ENCODE measurements around the gene NMNAT3. TPM values are rescaled to one million over a fixed set of nuclear protein-coding genes. Genes with fewer than 3 reads are reported as not detected.

NMNAT3 gene
- polyA plus RNA-seq, 2 of the 4 experiments (the other 2 are of a cell fraction), result 1.2 to 2.9 TPM

DNA sequence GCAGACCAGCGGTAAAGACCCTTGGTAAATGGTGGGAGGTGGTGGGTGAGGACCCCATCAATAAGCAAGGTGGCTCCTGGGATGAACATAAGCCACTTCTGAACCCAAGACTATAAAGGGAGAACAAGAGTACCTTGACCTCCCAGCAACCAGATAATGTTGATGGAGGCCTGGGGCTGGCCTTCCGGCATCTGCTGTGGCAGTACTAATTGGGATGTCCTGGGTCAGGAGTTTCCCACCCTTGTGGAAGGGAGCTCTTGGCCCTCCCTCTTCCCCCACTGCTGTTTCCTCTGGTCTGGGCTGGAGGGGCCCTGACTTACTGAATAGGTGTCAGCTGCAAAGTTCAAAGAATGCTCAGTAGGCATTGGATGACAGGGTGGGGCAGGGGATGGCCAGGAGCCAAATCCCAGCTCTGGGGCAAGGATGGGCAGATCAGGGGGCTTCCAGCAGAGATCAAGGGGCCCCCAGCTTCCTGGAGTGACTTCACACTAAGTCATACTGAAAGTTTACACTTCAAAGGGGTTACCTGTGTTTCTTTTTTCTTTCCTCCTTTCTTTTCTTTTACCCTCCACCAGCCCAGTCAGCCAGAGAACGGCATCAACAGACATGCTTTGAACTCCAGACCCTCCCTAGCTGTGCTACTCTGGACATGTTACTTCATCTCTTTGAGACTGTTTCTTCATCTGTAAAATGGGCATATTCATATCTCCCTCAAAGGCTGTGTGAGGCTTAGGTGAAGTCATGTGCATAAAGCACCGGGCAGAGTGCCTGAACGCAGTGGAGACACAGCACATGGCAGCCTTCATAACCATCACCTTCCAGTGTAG, 139.8 kb downstream of the NMNAT3 start (continued):
- TF ChIP-seq POLR2A (IDR thresholded peaks at IDR 0.05; ENCODE audit: low read length), result no peak

DNA sequence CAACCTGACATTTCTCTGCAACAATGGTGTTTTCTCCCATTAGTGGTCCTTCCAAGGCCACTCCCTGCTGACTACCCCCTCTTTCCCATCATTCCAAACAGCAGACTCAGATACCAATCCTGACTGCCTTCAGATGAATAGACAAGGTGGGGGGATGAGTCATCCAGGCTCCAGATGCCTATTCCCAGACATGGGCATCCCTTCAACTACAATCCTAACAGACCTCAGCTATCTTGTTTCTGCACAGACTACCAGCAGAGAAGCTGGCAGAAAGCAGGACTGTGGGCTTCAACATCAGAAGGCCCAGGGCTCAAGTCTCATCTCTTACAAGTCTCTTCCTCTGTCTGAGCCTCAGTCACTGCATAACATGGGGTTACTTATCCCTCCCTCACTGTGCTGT, 140.4 kb downstream of the NMNAT3 start:
- DNase-seq (ENCODE audit: low read depth in 1 of 2, low spot score in 1 of 2), result peak in 1 of 2 experiments; percentile 23
- Histone ChIP-seq H3K4me1 (0 out of 3 replicates have a peak, but pooled peaks cover 9% of the 10 kb centered on the region), H3K4me2 (no peak overlapping the region; the same call in 1 of the 3 replicates), H3K9me3 (no peaks in the 10 kb centered on the region), H3K27ac (peak overlapping the region in 1 of 2 experiments; percentile 46; a peak in 2 of 6 replicates), H3K4me3 (no peak overlapping the region)
- ChIA-PET POLR2A (no interaction called here), CTCF (no interaction called here)
- ATAC-seq, result peak in 1 of 2 experiments; percentile 16; a peak in 1 of 6 replicates
- FAIRE-seq, result no peak
- no peak for TF ChIP-seq NPAS2 (CRISPR knock-in tag; IDR thresholded peaks at IDR 0.05; ENCODE audit: borderline replicate concordance)
- TF ChIP-seq FOSL2 (IDR thresholded peaks at IDR 0.05), result no peak
- peak; percentile 57; the same call in 1 of the 2 replicates for TF ChIP-seq FOSL2 (CRISPR knock-in tag; IDR thresholded peaks at IDR 0.05)

DNA sequence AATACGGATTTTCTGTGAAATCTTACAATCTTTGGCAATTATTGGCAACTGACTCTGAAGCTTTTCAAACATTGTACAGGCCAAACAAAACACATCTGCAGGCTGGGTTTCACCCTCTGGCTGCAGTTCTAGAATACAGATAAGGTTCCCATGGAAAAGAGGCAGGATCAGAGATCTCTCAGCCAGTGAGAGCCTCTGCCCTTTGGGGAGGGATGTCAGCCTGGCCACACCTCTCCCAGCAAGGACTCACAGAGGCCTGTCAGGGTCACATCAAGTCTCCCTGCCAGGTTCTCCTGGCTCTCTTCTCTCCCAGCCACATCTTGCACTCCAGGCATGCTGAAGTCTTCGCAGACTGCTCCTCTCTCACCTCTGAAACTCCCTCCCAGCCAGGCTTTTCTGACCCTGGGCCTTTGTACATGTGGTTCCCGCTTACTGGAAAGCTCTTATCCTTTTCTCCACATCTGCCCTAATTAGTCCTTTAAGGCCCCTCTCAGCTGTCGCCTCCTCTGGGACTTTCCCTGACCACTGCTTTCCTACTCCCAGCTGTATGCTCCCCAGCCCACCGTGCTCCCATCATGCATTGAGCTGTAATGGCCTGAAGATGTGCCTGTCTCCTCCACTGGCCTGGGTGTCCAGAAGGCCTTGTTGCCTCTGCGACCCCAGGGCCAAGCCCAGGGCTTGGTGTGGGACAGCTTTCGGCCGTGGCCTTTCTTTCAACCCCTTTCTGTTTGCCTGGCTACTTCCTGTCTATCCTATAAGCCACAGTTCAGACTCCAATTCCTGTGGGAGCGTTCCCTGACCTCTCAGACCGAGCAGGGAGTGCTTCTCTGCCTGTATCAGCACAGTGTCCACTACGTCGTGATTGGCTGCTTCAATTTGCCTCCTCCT, 142.5 kb downstream of the NMNAT3 start:
- no peak overlapping the region for H3K4me3 ChIP-seq
- no peaks in the 10 kb centered on the region for H3K9me3 ChIP-seq
- no peak for DNase-seq (ENCODE audit: low read depth in 1 of 2, low spot score in 1 of 2)
- ATAC-seq, result peak in 1 of 2 experiments; percentile 24; a peak in 2 of 6 replicates
- TF ChIP-seq, protein P1, sequence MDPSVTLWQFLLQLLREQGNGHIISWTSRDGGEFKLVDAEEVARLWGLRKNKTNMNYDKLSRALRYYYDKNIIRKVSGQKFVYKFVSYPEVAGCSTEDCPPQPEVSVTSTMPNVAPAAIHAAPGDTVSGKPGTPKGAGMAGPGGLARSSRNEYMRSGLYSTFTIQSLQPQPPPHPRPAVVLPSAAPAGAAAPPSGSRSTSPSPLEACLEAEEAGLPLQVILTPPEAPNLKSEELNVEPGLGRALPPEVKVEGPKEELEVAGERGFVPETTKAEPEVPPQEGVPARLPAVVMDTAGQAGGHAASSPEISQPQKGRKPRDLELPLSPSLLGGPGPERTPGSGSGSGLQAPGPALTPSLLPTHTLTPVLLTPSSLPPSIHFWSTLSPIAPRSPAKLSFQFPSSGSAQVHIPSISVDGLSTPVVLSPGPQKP (IDR thresholded peaks at IDR 0.05; ENCODE audit: low read depth, low read length), result no peak
- TF ChIP-seq RCOR1 (IDR thresholded peaks at IDR 0.05; ENCODE audit: low read depth, low read length) (no peak), TFCP2L1 (CRISPR knock-in tag; IDR thresholded peaks at IDR 0.05) (no peak), RARB (CRISPR knock-in tag; IDR thresholded peaks at IDR 0.05) (no peak), CBX2 (IDR thresholded peaks at IDR 0.05; ENCODE audit: borderline replicate concordance, low read depth) (no peak), ZNF302 (CRISPR knock-in tag; IDR thresholded peaks at IDR 0.05) (no peak), JUN (IDR thresholded peaks at IDR 0.05) (no peak), HOXB5 (CRISPR knock-in tag; IDR thresholded peaks at IDR 0.05) (no peak), SREBF2 (IDR thresholded peaks at IDR 0.05) (no peak), HDAC2 (IDR thresholded peaks at IDR 0.05) (no peak), MAFK (IDR thresholded peaks at IDR 0.05; ENCODE audit: partially characterized antibody) (no peak), ZFP36 (IDR thresholded peaks at IDR 0.05; ENCODE audit: borderline replicate concordance, partially characterized antibody) (no peak), KDM1A (IDR thresholded peaks at IDR 0.05; ENCODE audit: low read depth) (no peak), EHF (CRISPR knock-in tag; IDR thresholded peaks at IDR 0.05) (no peak), NFE2L2 (conservative IDR thresholded peaks at IDR 0.05; ENCODE audit: low read length) (no peak)
- TF ChIP-seq, protein P2, sequence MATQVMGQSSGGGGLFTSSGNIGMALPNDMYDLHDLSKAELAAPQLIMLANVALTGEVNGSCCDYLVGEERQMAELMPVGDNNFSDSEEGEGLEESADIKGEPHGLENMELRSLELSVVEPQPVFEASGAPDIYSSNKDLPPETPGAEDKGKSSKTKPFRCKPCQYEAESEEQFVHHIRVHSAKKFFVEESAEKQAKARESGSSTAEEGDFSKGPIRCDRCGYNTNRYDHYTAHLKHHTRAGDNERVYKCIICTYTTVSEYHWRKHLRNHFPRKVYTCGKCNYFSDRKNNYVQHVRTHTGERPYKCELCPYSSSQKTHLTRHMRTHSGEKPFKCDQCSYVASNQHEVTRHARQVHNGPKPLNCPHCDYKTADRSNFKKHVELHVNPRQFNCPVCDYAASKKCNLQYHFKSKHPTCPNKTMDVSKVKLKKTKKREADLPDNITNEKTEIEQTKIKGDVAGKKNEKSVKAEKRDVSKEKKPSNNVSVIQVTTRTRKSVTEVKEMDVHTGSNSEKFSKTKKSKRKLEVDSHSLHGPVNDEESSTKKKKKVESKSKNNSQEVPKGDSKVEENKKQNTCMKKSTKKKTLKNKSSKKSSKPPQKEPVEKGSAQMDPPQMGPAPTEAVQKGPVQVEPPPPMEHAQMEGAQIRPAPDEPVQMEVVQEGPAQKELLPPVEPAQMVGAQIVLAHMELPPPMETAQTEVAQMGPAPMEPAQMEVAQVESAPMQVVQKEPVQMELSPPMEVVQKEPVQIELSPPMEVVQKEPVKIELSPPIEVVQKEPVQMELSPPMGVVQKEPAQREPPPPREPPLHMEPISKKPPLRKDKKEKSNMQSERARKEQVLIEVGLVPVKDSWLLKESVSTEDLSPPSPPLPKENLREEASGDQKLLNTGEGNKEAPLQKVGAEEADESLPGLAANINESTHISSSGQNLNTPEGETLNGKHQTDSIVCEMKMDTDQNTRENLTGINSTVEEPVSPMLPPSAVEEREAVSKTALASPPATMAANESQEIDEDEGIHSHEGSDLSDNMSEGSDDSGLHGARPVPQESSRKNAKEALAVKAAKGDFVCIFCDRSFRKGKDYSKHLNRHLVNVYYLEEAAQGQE (IDR thresholded peaks at IDR 0.05), result no peak
- TF ChIP-seq, protein P3, sequence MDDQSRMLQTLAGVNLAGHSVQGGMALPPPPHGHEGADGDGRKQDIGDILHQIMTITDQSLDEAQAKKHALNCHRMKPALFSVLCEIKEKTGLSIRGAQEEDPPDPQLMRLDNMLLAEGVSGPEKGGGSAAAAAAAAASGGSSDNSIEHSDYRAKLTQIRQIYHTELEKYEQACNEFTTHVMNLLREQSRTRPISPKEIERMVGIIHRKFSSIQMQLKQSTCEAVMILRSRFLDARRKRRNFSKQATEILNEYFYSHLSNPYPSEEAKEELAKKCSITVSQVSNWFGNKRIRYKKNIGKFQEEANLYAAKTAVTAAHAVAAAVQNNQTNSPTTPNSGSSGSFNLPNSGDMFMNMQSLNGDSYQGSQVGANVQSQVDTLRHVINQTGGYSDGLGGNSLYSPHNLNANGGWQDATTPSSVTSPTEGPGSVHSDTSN (IDR thresholded peaks at IDR 0.05), result no peak
- TF ChIP-seq, protein P4, sequence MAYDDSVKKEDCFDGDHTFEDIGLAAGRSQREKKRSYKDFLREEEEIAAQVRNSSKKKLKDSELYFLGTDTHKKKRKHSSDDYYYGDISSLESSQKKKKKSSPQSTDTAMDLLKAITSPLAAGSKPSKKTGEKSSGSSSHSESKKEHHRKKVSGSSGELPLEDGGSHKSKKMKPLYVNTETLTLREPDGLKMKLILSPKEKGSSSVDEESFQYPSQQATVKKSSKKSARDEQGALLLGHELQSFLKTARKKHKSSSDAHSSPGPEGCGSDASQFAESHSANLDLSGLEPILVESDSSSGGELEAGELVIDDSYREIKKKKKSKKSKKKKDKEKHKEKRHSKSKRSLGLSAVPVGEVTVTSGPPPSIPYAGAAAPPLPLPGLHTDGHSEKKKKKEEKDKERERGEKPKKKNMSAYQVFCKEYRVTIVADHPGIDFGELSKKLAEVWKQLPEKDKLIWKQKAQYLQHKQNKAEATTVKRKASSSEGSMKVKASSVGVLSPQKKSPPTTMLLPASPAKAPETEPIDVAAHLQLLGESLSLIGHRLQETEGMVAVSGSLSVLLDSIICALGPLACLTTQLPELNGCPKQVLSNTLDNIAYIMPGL (CRISPR knock-in tag; IDR thresholded peaks at IDR 0.05; ENCODE audit: borderline replicate concordance), result no peak
- ChIA-PET CTCF (interaction anchor here (1.0 to 1.4 kb wide), 2 partner anchors 27 to 107 kb away, joined by 3 read pairs; no protein-coding TSS in a partner anchor), POLR2A (interaction anchor here (1.1 kb wide), 1 partner anchor 18 kb away, joined by 3 read pairs; no protein-coding TSS in a partner anchor)
- H3K27ac ChIP-seq, result 0 out of 6 replicates have a peak overlapping the region, but pooled peaks of 1 of the 2 experiments have one; percentile 21
- H3K4me1 ChIP-seq, result 0 out of 3 replicates have a peak, but pooled peaks cover 9% of the 10 kb centered on the region
- no peak overlapping the region; the same call in 2 of the 3 replicates for H3K4me2 ChIP-seq
- 77% methylated on average over 12 of the region's 12 CpGs for WGBS (ENCODE audit: missing lambda C conversion rate)
- no peak for FAIRE-seq

Data from A549 (cell line).